ENCODE data around the gene KIF3A. TPM values are rescaled to one million over a fixed set of nuclear protein-coding genes. Genes with fewer than 3 reads are reported as not detected.

The KIF3A gene
- total RNA-seq, 1 donor from 2014 or later, result 76.7 TPM

DNA sequence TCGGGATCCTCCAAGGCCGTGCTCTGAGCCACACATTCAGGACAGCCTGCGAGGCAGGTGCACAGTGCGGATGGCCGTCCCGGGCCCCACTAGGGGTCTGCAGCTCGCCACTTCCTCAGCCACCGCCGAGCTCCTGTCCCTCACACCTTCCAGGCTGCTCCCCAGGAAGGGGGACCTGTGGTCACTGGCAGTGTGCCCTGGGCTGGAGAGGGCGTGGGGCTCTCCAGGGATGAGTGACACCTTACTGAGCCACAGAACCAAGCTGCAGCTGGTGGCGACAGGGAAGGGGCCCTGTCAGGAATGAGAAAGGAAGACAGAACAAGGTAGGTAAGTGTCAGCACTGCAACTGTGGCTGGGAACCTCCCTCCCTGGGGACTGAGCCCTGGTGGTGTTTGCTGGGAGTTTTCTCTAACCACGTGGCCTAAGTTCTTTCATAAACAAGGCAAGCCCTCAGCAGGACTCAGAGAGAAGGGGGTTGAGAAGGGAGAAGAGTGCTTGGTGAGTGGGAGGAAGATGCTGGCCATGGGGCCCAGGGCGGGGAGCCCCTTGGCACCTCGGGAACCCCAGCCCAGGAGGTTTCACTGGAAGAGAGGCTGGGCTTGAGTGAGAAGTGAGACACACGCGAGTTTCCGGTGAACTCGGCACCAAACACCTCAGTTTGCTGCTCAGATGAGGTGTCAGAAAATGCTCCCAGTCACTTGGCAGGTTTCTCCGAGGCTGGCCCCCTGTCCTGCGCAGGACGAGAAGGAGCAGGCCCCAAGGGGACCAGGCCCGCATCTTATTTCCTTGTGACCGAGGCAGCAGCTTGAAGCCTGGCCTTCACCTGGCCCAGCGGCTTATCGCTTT, 74.2 kb downstream of the KIF3A start:
- DNase-seq, result no peak

DNA sequence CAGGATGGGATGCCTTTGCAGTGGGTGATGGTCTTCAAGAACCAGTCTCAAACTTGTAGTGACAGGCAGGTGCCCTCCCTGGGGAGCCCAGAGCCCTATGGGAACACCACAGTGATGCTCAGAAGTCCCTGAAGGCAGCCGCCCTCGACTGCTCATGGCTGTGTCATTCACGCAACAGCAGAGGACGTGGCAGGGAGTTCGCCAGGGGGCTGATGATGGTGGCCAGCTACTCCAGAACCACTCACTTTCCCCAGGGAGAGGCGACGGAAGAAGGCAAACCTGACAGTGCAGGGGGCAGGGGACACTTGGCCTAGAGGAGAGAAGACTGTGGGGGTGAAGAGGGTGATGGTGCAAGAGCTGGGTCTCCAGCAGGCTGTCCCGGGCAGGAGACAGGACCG, 75.3 kb downstream of the KIF3A start:
- DNase-seq, result no peak

DNA sequence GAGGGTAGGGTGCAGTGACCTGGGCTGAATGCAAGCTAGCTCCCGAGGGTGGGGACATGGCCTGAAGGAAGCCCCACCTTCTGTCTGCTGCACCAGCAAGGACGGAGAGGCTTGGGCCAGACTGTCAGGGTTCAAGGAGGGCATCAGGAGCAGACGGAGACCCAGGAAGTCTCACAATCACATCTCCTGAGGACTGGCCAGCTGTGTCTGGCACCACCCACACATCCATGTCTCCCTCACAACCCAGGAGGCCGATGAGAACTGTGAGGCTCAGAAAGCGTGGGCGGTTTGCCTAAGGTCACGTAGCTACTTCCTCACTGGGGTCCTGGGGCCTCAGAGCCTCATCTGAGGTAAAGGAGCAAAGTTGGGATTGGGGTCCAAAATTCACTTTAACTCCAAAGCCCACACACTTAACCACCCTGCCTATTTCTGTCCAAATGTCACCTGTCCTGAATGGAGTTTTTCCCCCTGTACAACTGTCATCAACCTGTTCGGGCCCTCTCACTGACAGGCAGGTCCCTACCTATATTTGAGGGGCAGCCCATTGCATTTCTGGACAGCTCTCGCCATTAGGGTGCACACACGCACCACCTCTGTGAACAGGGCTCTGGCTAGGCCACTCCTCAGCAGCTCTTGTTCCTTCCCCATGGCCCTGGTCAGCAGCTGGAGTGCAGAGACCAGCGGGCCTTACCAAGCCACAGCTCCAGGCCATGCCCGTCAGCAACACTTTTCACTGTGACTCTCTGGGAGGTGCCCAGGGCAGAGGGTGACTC, 75.9 kb downstream of the KIF3A start:
- DNase-seq, result no peak

DNA sequence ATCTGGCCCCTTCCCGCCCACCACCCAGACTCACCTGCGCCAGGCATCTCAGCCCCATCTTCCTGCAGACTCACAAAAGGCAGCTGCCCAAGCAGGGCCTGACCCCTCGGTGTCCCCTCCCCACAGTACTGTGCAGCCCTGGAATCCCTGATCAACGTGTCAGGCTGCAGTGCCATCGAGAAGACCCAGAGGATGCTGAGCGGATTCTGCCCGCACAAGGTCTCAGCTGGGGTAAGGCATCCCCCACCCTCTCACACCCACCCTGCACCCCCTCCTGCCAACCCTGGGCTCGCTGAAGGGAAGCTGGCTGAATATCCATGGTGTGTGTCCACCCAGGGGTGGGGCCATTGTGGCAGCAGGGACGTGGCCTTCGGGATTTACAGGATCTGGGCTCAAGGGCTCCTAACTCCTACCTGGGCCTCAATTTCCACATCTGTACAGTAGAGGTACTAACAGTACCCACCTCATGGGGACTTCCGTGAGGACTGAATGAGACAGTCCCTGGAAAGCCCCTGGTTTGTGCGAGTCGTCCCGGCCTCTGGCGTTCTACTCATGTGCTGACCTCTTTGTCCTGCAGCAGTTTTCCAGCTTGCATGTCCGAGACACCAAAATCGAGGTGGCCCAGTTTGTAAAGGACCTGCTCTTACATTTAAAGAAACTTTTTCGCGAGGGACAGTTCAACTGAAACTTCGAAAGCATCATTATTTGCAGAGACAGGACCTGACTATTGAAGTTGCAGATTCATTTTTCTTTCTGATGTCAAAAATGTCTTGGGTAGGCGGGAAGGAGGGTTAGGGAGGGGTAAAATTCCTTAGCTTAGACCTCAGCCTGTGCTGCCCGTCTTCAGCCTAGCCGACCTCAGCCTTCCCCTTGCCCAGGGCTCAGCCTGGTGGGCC, 77.5 kb downstream of the KIF3A start:
- no peak for DNase-seq

DNA sequence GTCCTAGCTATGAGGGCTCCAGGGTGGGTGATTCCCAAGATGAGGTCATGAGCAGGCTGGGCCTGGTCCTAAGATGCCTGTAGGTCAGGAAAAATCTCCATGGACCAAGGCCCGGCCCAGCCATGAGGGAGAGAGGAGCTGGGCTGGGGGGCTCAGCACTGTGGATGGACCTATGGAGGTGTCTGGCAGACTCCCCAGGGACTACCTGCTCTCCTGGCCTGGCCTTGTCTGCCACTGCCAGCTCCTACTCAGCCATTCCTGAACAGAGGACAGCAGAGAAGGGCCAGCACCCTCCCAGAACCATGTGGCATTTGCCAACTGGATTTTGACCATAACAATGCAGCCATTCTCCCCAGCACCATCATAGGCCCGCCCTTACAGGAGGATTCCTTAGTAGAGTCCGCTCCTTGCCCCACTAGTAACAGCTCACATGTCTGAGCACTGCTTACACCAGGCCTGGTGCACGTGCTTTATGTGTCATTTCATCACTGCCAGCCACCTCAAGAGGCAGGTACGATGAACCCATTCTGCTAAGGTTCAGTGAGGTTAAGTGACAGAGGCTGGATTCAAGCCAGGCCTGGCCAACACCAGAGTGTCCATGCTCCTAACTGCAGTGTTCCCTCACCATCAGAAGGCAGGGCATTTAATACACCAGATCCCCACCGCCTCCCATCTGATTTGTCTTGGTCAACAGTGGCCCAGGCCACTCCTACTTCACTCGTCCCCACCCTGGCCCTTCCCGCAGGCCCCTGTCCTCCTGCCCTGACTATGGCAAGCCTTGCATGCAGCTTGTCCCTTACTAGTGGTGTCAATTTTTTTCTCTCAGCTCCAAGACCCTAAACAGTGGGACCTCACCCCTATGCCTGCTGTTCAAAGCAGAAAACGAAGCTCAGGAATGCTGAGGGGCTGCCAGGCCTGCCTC, 78.7 kb downstream of the KIF3A start:
- no peak for DNase-seq

DNA sequence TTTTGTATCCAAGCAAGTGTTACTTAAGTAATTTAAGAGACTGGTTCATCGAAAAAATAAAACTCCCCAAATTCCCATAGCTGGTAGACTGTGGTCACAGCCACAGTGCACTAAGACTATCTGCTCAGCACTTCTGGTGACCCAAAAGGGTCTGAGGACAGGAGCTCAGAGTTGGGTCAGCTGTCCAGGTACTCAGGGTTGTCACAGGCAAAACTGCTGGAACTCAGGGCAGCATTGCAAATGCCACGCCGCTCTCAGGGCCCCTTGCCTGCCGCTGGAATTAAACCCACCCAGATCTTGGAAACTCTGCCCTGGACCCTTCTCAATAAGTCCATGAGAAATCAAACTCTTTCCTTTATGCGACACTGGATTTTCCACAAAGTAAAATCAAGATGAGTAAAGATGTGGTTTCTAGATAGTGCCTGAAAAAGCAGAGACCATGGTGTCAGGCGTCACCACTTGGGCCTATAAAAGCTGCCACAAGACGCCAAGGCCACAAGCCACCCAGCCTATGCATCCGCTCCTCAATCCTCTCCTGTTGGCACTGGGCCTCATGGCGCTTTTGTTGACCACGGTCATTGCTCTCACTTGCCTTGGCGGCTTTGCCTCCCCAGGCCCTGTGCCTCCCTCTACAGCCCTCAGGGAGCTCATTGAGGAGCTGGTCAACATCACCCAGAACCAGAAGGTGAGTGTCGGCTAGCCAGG, 79.5 kb downstream of the KIF3A start, which contains the start of gene IL13:
IL13 (plus strand) TSS at position 498 of the 705 bp plus-strand sequence; CDS start at position 512, 14 bp downstream.
- no peak for DNase-seq

DNA sequence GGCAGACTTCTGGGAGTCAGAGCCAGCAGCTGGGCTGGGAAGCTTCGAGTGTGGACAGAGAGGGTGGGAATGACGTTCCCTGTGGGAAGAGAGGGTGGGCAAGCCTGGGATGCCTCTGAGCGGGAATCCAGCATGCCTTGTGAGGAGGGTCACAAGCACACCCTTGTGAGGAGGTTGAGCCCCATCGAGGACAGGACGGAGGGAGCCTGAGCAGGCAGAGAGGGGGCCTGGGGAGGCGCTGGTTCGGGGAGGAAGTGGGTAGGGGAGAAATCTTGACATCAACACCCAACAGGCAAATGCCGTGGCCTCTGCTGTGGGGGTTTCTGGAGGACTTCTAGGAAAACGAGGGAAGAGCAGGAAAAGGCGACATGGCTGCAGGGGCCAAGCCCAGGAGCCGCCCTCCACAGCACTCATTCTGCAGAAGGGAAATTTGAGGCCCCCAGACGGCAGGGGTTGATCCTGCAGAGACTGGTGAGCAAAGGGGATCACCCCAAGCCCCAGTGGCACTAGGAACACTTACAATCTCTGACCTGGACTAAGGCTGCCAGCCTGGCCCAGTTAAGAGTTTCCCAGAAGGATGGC, 80.5 kb downstream of the KIF3A start:
- DNase-seq, result no peak

DNA sequence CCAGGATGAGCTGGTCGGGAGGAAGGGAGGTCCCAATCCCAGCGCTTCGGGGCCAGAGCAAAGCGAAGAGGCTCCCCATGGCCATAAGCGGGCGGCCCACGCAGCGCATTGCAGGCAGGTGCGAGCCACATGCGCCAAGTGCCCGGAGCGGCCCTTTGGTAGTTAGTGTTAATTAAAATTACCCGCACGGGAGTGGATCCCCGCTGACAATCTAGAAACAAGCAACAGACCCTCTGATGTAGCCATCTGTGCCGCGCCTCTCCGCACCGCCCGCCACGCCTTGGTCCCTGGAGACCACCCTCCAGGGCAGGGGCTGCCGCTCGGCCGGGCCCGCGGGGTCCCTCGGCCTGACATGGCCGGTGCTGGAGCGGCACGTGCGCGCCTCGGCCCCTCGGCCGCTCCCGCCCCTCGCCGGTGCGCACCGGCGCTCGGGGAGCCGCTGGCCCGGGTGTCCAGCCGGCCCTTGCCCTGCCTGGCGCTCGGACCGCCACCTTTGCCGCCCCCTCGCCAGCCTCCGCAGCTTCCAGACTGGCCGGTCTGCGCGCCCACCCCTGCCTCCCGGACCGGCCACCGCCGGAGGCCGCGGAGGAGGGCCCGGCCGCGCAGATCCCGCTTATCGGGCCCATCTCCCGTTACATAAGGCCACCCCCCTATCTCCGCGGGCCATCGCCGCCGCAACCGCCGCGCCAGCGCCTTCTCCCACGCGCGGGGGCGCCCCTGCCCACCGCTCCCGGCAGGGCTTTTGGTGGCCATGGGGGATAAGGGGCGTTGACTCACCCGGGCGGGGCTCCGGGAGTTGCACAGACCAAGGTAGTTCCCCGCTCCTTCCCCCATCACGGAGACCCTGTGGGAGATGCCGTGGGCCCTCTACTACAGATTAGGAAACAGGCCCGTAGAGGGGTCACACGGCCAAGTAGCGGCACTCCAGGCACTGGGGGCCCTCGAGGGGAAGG, 81.2 kb downstream of the KIF3A start:
- DNase-seq, result no peak

DNA sequence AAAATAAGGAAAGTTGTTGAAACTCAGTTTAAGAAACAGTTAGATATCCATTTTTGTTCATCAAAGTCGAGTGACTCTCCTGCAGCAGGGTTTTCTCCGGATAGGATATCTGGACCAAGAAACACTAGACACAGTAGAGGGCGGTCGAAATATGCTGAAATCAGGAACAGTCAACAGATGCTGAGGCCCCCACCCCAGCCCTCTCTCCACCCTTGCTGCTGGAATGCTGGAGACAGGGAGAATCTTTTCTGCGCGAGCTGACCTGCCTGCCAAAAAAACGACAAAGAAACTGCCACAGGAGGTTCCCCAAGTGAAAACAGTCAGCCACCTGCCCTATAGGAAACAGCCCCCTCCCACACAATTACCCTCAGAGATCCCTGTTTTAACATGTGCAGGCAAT, 83.6 kb downstream of the KIF3A start:
- no peak for DNase-seq

DNA sequence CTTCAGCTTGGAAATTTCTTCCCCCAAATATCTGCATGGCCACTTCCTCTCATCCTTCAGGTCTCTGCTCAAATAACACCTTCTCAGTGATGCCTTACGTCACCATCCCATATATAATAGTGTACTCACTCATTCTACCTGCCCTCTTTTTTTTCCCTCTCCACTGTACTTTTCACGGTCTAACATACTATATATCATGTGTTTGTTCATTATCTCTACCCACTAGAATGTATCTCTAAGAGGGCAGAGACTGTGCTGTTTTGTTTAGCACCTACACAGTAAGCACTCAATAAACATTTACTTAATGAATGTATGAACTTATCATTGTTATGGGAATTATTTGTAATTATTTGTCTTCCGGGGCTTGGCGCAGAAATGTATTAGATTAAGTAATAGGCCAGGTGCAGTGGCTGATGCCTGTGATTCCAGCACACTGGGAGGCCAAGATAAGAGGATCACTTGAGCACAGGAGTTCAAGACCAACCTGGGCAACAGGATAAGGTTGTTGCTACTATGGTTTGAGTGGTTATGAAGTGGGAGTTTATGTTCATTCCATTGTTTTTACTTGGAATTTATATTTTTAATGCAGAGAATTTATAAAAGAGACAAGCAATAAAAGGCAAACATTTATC, 85.4 kb downstream of the KIF3A start:
- DNase-seq, result no peak

DNA sequence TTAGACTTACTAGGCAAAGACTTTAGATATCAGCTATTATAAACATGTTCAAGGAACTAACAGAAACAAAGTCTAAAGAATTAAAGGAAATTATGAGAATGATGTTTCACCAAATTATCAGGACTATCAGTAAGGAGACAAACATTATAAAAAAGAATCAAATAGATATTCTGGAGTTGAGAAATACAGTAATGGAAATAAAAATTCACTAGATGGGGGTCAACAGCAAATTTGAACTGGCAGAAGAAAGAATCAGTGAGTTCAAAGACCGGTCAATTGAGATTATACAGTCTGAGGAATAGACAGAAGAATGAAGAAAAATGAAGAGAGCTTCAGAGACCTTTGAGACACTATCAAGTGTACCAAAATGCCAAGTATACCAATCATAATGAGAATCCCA, 89.0 kb downstream of the KIF3A start:
- no peak for DNase-seq

DNA sequence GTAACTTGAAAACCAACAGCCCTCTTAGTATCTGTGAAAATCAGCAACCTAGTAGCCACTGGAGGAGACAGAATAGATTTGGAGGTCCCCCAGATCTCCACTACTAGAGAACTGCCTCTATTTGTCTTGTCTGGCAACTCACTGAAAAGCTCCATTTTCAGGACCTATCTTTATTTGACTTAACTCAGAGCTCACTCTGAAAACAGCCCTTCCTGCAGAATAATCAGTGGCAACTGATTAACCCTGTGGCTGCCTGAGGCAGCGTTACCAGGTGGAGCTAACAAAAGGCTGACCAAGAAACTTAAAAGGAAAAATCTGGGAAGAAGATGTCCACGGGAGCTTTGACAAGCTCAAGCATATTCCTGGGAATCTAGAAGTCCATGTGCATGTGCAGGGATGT, 89.9 kb downstream of the KIF3A start:
- DNase-seq, result no peak

DNA sequence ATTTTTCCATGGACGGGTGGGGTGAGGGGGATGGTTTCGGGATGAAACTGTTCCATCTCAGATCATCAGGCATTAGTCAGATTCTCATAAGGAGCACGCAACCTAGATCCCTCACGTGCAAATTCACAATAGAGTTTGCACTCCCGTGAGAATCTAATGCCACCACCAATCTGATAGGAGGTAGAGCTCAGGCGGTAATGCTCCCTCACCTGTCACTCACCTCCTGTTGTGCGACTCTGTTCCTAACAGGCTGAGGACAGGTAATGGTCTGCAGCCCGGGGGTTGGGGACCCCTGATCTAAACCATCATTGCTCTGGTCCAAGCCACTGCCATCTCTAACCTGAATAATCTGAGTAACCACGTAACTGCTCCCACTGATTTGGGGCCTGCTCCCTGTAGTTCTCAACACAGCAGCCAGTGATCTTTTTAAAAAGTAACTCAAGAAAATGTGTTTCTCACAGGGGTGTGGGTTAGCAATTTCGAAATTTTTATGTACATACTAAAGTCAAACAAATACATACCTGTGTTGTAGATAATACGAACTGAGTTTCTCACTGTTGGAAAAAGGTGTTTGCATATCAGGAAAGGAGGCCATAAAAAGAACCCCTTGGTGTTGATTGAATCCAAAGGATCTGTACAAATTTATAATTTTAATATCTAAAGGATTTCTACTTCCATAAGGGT, 90.6 kb downstream of the KIF3A start:
- DNase-seq, result no peak

DNA sequence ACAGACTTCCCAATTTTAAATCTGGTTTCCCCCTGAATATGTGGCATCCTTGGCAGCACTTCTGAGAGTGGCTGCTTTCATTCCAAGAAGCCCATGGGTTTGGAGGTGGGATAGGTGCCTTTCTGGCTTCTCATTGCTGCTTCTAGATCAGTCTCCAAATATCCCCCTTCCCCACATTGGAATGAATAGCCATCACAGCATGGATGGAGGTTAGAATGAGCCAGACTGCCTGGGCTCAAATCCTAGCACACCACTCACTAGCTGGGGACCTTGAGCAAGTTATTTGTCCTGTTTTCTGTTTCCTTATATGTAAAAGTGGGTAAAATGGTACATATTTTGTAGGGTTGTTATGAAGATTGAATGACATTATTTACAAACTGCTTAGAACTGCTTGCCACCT, 93.2 kb downstream of the KIF3A start:
- no peak for DNase-seq
